GM21367 (cell line): ENCODE data around the gene P2RX5.

Experiments
- ATAC-seq: cut with Tn5 transposase; IDR thresholded peaks from one replicate; pipeline ENCODE4 v1.9.1; 2021; ENCODE audit not compliant: unreplicated experiment

P2RX5 gene

GRCh38 chr17:3682033-3682432, 13.9 kb downstream of the P2RX5 start:
- ATAC-seq, result no peak

GRCh38 chr17:3681565-3681964, 14.4 kb downstream of the P2RX5 start:
- ATAC-seq, result no peak

- ATAC-seq, result no peak
These were observed 14.9 kb downstream of the P2RX5 start for GRCh38 chr17:3681057-3681456.

- no peak for ATAC-seq
These were observed 16.3 kb downstream of the P2RX5 start for GRCh38 chr17:3679531-3680126.

- no peak for ATAC-seq
These were observed 17.0 kb downstream of the P2RX5 start for GRCh38 chr17:3678821-3679530.

- ATAC-seq, result no peak
These were observed 17.7 kb downstream of the P2RX5 start for GRCh38 chr17:3678095-3678820.

- ATAC-seq, result no peak
These were observed 20.1 kb downstream of the P2RX5 start for GRCh38 chr17:3675886-3676285.

GRCh38 chr17:3672571-3672970, 23.4 kb downstream of the P2RX5 start:
- ATAC-seq, result no peak

GRCh38 chr17:3669548-3669947, 26.4 kb downstream of the P2RX5 start:
- no peak for ATAC-seq

GRCh38 chr17:3669085-3669347, 26.9 kb downstream of the P2RX5 start:
- no peak for ATAC-seq

GRCh38 chr17:3668279-3669084, 27.5 kb downstream of the P2RX5 start, which contains the start of the genes EMC6 and TAX1BP3:
EMC6 (plus strand) TSS chr17:3668812; CDS start chr17:3669147, 335 bp downstream.
TAX1BP3 (minus strand) TSS chr17:3668578; CDS start chr17:3668526, 52 bp downstream.
- ATAC-seq, result peak; percentile 73

GRCh38 chr17:3667366-3668278, 28.3 kb downstream of the P2RX5 start:
- ATAC-seq, result peak; percentile 7

GRCh38 chr17:3666516-3666915, 29.4 kb downstream of the P2RX5 start:
- ATAC-seq, result no peak

- ATAC-seq, result no peak
These were observed 30.1 kb downstream of the P2RX5 start for GRCh38 chr17:3665834-3666233.

- ATAC-seq, result no peak
These were observed 32.6 kb downstream of the P2RX5 start for GRCh38 chr17:3663102-3664011.

- no peak for ATAC-seq
These were observed 35.6 kb downstream of the P2RX5 start for GRCh38 chr17:3660311-3660891.

GRCh38 chr17:3659541-3660111, 36.3 kb downstream of the P2RX5 start:
- no peak for ATAC-seq

GRCh38 chr17:3658784-3659449, 37.0 kb downstream of the P2RX5 start:
- ATAC-seq, result no peak
